Measurements from ENCODE around the gene ELN. TPM values are rescaled to one million over a fixed set of nuclear protein-coding genes. Genes with fewer than 3 reads are reported as not detected.

ELN gene
- total and polyA plus RNA-seq, 2 experiments from 2014 or later, result 539 to 698 TPM

DNA sequence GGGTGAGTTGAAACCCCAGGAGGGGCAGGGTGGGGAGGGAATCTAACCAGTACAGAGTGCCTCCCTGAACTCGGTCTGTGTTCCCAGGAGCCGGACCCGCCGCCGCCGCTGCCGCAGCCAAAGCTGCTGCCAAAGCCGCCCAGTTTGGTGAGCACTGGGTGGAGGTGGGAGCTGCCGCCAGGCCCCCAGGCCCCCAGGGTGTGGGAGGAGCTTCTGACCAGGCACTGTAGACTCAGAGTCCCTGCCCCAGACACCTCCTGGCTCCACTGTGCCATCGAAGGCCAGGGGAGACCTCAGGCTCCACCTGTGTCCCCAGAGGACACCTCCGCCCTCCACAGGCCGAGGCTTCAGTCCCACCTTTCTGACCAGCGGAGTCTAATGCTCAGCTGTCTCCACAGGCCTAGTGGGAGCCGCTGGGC lies 35.3 kb downstream of the ELN start:
- TF ChIP-seq EZH2phosphoT487 (IDR thresholded peaks at IDR 0.05; ENCODE audit: insufficient read depth, low read depth) (no peak), EZH2 (IDR thresholded peaks at IDR 0.05; ENCODE audit: insufficient read depth, poor library complexity, severe bottlenecking) (no peak)
- DNase-seq, result no peak
- WGBS, 2 experiments (ENCODE audit: low coverage in 1 of 2, low lambda C conversion rate in 2 of 2, missing lambda C conversion rate in 2 of 2), result 93 to 97% methylated on average over 5 to 14 of the region's 14 CpGs

GRCh38 chr7:74063646-74064045 lies 35.7 kb downstream of the ELN start:
- no peak for DNase-seq
- TF ChIP-seq EZH2 (IDR thresholded peaks at IDR 0.05; ENCODE audit: insufficient read depth, poor library complexity, severe bottlenecking) (no peak), EZH2phosphoT487 (IDR thresholded peaks at IDR 0.05; ENCODE audit: insufficient read depth, low read depth) (no peak)

More for the DNA sequence above, 35.3 kb downstream of the ELN start:
- no peaks in the 10 kb centered on the region for H3K79me2 ChIP-seq (ENCODE audit: insufficient read depth)
- H3K27me3 ChIP-seq (replicated peaks; ENCODE audit: insufficient read depth), result no peaks in the 10 kb centered on the region
- no peak overlapping the region for H3K4me2 ChIP-seq (ENCODE audit: unreplicated experiment)
- no peak overlapping the region for H3K4me3 ChIP-seq
- no peak overlapping the region for H3K9ac ChIP-seq
- H3K9me3 ChIP-seq (ENCODE audit: low read depth), result no peaks in the 10 kb centered on the region
- in situ Hi-C loops (cut with MboI), result loop anchor here (10.0 kb wide), 1 partner anchor 342 kb away; no protein-coding TSS in a partner anchor
- no peaks in the 10 kb centered on the region for H3K9me2 ChIP-seq (ENCODE audit: insufficient read depth)
- H2AFZ ChIP-seq, result no peak overlapping the region
- no peak overlapping the region for H3K27ac ChIP-seq
- H3F3A ChIP-seq (ENCODE audit: insufficient read depth), result 0 out of 2 replicates have a peak, but pooled peaks cover 15% of the 10 kb centered on the region
- no peaks in the 10 kb centered on the region for H4K20me1 ChIP-seq (ENCODE audit: insufficient read depth)
- H3K4me1 ChIP-seq (ENCODE audit: insufficient read depth), result peaks cover 8% of the 10 kb centered on the region; the same call in 1 of the 2 replicates
- H3K36me3 ChIP-seq (ENCODE audit: low read depth), result no peaks in the 10 kb centered on the region

DNA sequence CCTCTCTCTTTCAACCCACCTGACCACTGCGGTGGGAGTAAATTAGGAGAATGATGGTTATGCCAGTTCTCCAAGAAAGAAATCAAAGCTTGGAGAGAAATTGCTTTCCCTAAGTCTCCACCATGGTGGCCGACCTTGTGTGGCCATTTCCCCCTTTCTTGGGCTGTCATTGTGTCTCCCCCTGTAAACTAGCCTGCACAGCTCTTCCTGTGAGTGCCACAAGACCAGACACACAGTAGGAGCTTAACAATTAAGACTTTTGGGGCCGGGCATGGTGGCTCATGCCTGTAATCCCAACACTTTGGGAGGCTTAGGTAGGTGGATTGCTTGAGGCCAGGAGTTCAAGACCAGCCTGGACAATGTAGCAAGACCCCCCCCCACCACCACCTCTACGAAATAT lies 36.7 kb downstream of the ELN start:
- DNase-seq, result no peak
- in situ Hi-C loops (cut with MboI), result loop anchor here (10.0 kb wide), 1 partner anchor 340 kb away; no protein-coding TSS in a partner anchor
- no peaks in the 10 kb centered on the region for H3K79me2 ChIP-seq (ENCODE audit: insufficient read depth)
- no peaks in the 10 kb centered on the region for H3K9me3 ChIP-seq (ENCODE audit: low read depth)
- 73 to 74% methylated on average over 4 of the region's 4 CpGs for WGBS, 2 experiments (ENCODE audit: low coverage in 1 of 2, low lambda C conversion rate in 2 of 2, missing lambda C conversion rate in 2 of 2)
- H3K27ac ChIP-seq, result no peak overlapping the region
- H3K9ac ChIP-seq, result no peak overlapping the region
- H3K4me2 ChIP-seq (ENCODE audit: unreplicated experiment), result no peak overlapping the region
- H3F3A ChIP-seq (ENCODE audit: insufficient read depth), result 0 out of 2 replicates have a peak, but pooled peaks cover 5% of the 10 kb centered on the region
- no peak overlapping the region for H2AFZ ChIP-seq
- H4K20me1 ChIP-seq (ENCODE audit: insufficient read depth), result no peaks in the 10 kb centered on the region
- no peaks in the 10 kb centered on the region for H3K27me3 ChIP-seq (replicated peaks; ENCODE audit: insufficient read depth)
- H3K4me3 ChIP-seq, result no peak overlapping the region
- TF ChIP-seq EZH2 (IDR thresholded peaks at IDR 0.05; ENCODE audit: insufficient read depth, poor library complexity, severe bottlenecking), result no peak
- TF ChIP-seq EZH2phosphoT487 (IDR thresholded peaks at IDR 0.05; ENCODE audit: insufficient read depth, low read depth), result no peak
- no peaks in the 10 kb centered on the region for H3K36me3 ChIP-seq (ENCODE audit: low read depth)
- no peaks in the 10 kb centered on the region for H3K9me2 ChIP-seq (ENCODE audit: insufficient read depth)
- peaks cover 8% of the 10 kb centered on the region; the same call in 1 of the 2 replicates for H3K4me1 ChIP-seq (ENCODE audit: insufficient read depth)

More at GRCh38 chr7:74063646-74064045, 35.7 kb downstream of the ELN start:
- no peak overlapping the region for H3K9ac ChIP-seq
- no peaks in the 10 kb centered on the region for H3K36me3 ChIP-seq (ENCODE audit: low read depth)
- 91 to 97% methylated on average over 12 of the region's 12 CpGs for WGBS, 2 experiments (ENCODE audit: low coverage in 1 of 2, low lambda C conversion rate in 2 of 2, missing lambda C conversion rate in 2 of 2)
- 0 out of 2 replicates have a peak, but pooled peaks cover 16% of the 10 kb centered on the region for H3F3A ChIP-seq (ENCODE audit: insufficient read depth)
- H3K9me3 ChIP-seq (ENCODE audit: low read depth), result no peaks in the 10 kb centered on the region
- H3K4me3 ChIP-seq, result no peak overlapping the region
- peaks cover 8% of the 10 kb centered on the region; the same call in 1 of the 2 replicates for H3K4me1 ChIP-seq (ENCODE audit: insufficient read depth)
- H3K27ac ChIP-seq, result no peak overlapping the region
- no peak overlapping the region for H3K4me2 ChIP-seq (ENCODE audit: unreplicated experiment)
- H3K9me2 ChIP-seq (ENCODE audit: insufficient read depth), result no peaks in the 10 kb centered on the region
- in situ Hi-C loops (cut with MboI), result loop anchor here (10.0 kb wide), 1 partner anchor 341 kb away; no protein-coding TSS in a partner anchor
- no peak overlapping the region for H2AFZ ChIP-seq
- H3K27me3 ChIP-seq (replicated peaks; ENCODE audit: insufficient read depth), result no peaks in the 10 kb centered on the region
- H3K79me2 ChIP-seq (ENCODE audit: insufficient read depth), result no peaks in the 10 kb centered on the region
- H4K20me1 ChIP-seq (ENCODE audit: insufficient read depth), result no peaks in the 10 kb centered on the region

DNA sequence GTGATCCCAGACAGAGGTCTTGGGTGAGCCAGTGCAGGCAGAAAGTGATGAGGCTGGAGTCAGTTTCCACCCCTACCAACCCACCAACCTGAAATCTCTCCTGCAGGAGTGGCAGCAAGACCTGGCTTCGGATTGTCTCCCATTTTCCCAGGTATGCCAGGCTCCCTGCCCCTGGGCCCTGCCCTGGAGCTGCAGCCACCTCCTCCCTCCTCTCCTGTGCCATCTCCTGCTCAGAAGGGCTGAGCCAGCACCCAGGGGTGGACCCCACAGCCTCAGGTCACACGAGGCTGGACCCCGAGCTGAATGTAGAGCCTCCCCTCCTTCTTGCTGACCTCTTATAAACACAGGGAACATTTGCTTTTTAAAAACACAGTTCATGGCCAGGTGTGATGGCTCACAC lies 38.7 kb downstream of the ELN start:
- Histone ChIP-seq H3F3A (ENCODE audit: insufficient read depth) (0 out of 2 replicates have a peak, but pooled peaks cover 5% of the 10 kb centered on the region), H3K9ac (no peak overlapping the region), H3K27me3 (replicated peaks; ENCODE audit: insufficient read depth) (no peaks in the 10 kb centered on the region), H3K4me1 (ENCODE audit: insufficient read depth) (peaks cover 4% of the 10 kb centered on the region; the same call in 1 of the 2 replicates), H3K27ac (no peak overlapping the region), H3K4me2 (ENCODE audit: unreplicated experiment) (no peak overlapping the region), H3K79me2 (ENCODE audit: insufficient read depth) (no peaks in the 10 kb centered on the region), H4K20me1 (ENCODE audit: insufficient read depth) (no peaks in the 10 kb centered on the region), H3K9me3 (ENCODE audit: low read depth) (no peaks in the 10 kb centered on the region), H3K4me3 (no peak overlapping the region), H3K9me2 (ENCODE audit: insufficient read depth) (no peaks in the 10 kb centered on the region), H2AFZ (no peak overlapping the region), H3K36me3 (ENCODE audit: low read depth) (no peaks in the 10 kb centered on the region)
- 67% methylated on average over 3 of the region's 3 CpGs for WGBS, 2 experiments (ENCODE audit: low coverage in 1 of 2, low lambda C conversion rate in 2 of 2, missing lambda C conversion rate in 2 of 2)
- no peak for DNase-seq
- in situ Hi-C loops (cut with MboI), result loop anchor here (10.0 kb wide), 1 partner anchor 338 kb away; no protein-coding TSS in a partner anchor
- TF ChIP-seq EZH2phosphoT487 (IDR thresholded peaks at IDR 0.05; ENCODE audit: insufficient read depth, low read depth) (no peak), EZH2 (IDR thresholded peaks at IDR 0.05; ENCODE audit: insufficient read depth, poor library complexity, severe bottlenecking) (no peak)
